GM19238 (cell line): ENCODE measurements around the gene SH2D5.
A peak's percentile ranks its signal among the peaks of the same experiment; 100 is the strongest.
"Not testable (repeated sequence)": the region's sequence is repeated elsewhere in the genome, so short reads cannot be mapped to it uniquely, and the experiment has no call there.

Experiments
- DNase-seq: peaks from one replicate; pipeline ENCODE4 v3.0.0; 2011; ENCODE audit warnings: low spot score; ENCODE audit not compliant: insufficient read length

The SH2D5 gene

GRCh38 chr1:20696397-20697333 is 35.8 kb downstream of the SH2D5 start:
- DNase-seq: peak; percentile 93

GRCh38 chr1:20695515-20695914 is 37.0 kb downstream of the SH2D5 start:
- no peak for DNase-seq

- no peak for DNase-seq
These were observed 38.9 kb downstream of the SH2D5 start for GRCh38 chr1:20693623-20694022.

- no peak for DNase-seq
These were observed 40.6 kb downstream of the SH2D5 start for GRCh38 chr1:20691872-20692271.

- DNase-seq: no peak
These were observed 42.9 kb downstream of the SH2D5 start for GRCh38 chr1:20689645-20690056.

- DNase-seq: no peak
These were observed 45.4 kb downstream of the SH2D5 start for GRCh38 chr1:20686883-20687725.

GRCh38 chr1:20685741-20686140 is 46.8 kb downstream of the SH2D5 start:
- no peak for DNase-seq

GRCh38 chr1:20685099-20685662 is 47.3 kb downstream of the SH2D5 start:
- DNase-seq: no peak

GRCh38 chr1:20684651-20685050 is 47.9 kb downstream of the SH2D5 start:
- DNase-seq: no peak

GRCh38 chr1:20684050-20684620 is 48.4 kb downstream of the SH2D5 start:
- DNase-seq: no peak

GRCh38 chr1:20683614-20684013 is 48.9 kb downstream of the SH2D5 start:
- DNase-seq: no peak

- DNase-seq: no peak
These were observed 49.8 kb downstream of the SH2D5 start for GRCh38 chr1:20682571-20683236.

GRCh38 chr1:20681999-20682398 is 50.5 kb downstream of the SH2D5 start:
- DNase-seq: no peak

- DNase-seq: no peak
These were observed 52.2 kb downstream of the SH2D5 start for GRCh38 chr1:20680269-20680668.

GRCh38 chr1:20678599-20678998 is 53.9 kb downstream of the SH2D5 start:
- DNase-seq: peak; percentile 41

GRCh38 chr1:20673626-20674025 is 58.9 kb downstream of the SH2D5 start:
- DNase-seq: not testable (repeated sequence)

- no peak for DNase-seq
These were observed 60.3 kb downstream of the SH2D5 start for GRCh38 chr1:20672265-20672632.

- no peak for DNase-seq
These were observed 61.6 kb downstream of the SH2D5 start for GRCh38 chr1:20670936-20671335.
